Liver (tissue), 3 donors: Measurements from ENCODE around the gene ALDH1A2.

Experiments used
- GABPA ChIP-seq, 2 donors: IDR thresholded peaks in 1 of 2; conservative IDR thresholded peaks in 1 of 2; 2 replicates each; pipeline ENCODE4 v1.6.1; 2016; ENCODE audit warnings: antibody characterized with exemption in 2 of 2, mild to moderate bottlenecking in 1 of 2, moderate library complexity in 1 of 2
- TF ChIP-seq, protein P1 (sequence below): IDR thresholded peaks from 2 replicates; pipeline ENCODE4 v1.6.1; 2016; ENCODE audit warnings: antibody characterized with exemption
- TF ChIP-seq, protein P2 (sequence below): fragments of 150-350 bp; IDR thresholded peaks from 2 replicates; pipeline ENCODE4 v1.5.1; 2017; ENCODE audit warnings: improper control_type of control experiment, low read depth, low read length; ENCODE audit not compliant: missing input control
- TF ChIP-seq, protein P3 (sequence below): IDR thresholded peaks from 2 replicates; pipeline ENCODE4 v1.6.1; 2016; ENCODE audit warnings: antibody characterized with exemption, mild to moderate bottlenecking
- donor health status: healthy.
- donor health status: healthy.

DNA sequence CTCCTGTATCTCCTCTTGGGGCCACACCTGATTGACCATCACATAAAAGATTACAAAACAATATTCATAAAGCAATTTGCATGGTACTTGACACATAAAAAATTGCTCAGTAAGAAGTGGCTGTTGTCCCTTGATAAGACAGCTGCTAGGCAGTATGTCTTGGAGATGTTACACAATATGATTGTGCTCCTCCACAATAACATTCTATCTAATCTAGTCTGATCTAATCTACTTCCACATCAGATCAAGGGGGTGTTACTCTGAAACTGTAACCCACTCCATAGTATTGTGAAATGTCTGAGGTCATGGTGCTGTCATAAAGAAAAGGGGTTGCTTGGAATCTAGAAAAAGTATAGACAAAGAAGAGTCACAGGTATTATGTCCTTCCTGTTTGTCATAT is 49.3 kb upstream of the ALDH1A2 start:
- TF ChIP-seq, protein P1, sequence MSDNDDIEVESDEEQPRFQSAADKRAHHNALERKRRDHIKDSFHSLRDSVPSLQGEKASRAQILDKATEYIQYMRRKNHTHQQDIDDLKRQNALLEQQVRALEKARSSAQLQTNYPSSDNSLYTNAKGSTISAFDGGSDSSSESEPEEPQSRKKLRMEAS = no peak
- TF ChIP-seq, protein P2, sequence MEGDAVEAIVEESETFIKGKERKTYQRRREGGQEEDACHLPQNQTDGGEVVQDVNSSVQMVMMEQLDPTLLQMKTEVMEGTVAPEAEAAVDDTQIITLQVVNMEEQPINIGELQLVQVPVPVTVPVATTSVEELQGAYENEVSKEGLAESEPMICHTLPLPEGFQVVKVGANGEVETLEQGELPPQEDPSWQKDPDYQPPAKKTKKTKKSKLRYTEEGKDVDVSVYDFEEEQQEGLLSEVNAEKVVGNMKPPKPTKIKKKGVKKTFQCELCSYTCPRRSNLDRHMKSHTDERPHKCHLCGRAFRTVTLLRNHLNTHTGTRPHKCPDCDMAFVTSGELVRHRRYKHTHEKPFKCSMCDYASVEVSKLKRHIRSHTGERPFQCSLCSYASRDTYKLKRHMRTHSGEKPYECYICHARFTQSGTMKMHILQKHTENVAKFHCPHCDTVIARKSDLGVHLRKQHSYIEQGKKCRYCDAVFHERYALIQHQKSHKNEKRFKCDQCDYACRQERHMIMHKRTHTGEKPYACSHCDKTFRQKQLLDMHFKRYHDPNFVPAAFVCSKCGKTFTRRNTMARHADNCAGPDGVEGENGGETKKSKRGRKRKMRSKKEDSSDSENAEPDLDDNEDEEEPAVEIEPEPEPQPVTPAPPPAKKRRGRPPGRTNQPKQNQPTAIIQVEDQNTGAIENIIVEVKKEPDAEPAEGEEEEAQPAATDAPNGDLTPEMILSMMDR = no peak
- TF ChIP-seq, protein P3, sequence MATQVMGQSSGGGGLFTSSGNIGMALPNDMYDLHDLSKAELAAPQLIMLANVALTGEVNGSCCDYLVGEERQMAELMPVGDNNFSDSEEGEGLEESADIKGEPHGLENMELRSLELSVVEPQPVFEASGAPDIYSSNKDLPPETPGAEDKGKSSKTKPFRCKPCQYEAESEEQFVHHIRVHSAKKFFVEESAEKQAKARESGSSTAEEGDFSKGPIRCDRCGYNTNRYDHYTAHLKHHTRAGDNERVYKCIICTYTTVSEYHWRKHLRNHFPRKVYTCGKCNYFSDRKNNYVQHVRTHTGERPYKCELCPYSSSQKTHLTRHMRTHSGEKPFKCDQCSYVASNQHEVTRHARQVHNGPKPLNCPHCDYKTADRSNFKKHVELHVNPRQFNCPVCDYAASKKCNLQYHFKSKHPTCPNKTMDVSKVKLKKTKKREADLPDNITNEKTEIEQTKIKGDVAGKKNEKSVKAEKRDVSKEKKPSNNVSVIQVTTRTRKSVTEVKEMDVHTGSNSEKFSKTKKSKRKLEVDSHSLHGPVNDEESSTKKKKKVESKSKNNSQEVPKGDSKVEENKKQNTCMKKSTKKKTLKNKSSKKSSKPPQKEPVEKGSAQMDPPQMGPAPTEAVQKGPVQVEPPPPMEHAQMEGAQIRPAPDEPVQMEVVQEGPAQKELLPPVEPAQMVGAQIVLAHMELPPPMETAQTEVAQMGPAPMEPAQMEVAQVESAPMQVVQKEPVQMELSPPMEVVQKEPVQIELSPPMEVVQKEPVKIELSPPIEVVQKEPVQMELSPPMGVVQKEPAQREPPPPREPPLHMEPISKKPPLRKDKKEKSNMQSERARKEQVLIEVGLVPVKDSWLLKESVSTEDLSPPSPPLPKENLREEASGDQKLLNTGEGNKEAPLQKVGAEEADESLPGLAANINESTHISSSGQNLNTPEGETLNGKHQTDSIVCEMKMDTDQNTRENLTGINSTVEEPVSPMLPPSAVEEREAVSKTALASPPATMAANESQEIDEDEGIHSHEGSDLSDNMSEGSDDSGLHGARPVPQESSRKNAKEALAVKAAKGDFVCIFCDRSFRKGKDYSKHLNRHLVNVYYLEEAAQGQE = no peak
- no peak for TF ChIP-seq GABPA (IDR thresholded peaks at IDR 0.05 in 1 of 2, conservative IDR thresholded peaks at IDR 0.05 in 1 of 2)
